GM12872 (cell line): ENCODE results near the gene CAPN5.
A peak's percentile ranks its signal among the peaks of the same experiment; 100 is the strongest.

Source experiments
- CTCF ChIP-seq: IDR thresholded peaks from 3 replicates; pipeline ENCODE4 v1.5.1; 2011; ENCODE audit warnings: low read depth, mild to moderate bottlenecking, low read length, moderate library complexity; ENCODE audit not compliant: insufficient read depth

Gene CAPN5

GRCh38 chr11:77101043-77101537 is 34.3 kb downstream of the CAPN5 start:
- peak; percentile 71 for TF ChIP-seq CTCF

GRCh38 chr11:77102246-77103210 is 35.8 kb downstream of the CAPN5 start, which contains the start of gene OMP:
TSS of gene OMP (plus strand) at chr11:77102840. CDS start at chr11:77102840, 0 bp downstream.
- TF ChIP-seq CTCF: no peak

- no peak for TF ChIP-seq CTCF
These were observed 36.5 kb downstream of the CAPN5 start for GRCh38 chr11:77103319-77103718.

DNA sequence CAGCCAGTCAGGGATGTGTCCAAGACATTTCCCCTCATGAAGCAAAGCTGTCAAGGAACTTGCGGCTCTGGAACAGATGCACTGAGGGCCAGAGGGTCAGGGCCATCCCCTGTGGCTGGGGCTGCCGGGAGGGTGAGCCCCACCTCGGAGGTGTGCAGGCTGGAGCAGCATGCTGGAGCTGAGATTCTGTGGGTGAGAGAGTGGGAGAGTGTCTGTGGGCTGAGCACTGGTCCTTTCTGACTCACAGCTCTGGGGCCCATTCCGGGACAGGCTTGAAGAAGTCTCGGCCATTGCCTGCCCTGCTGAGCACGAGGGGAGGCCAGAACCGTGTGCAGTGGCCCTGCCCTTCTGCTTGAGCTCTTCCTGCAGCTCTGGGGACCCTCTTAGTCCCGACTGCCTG is 38.0 kb downstream of the CAPN5 start:
- no peak for TF ChIP-seq CTCF

DNA sequence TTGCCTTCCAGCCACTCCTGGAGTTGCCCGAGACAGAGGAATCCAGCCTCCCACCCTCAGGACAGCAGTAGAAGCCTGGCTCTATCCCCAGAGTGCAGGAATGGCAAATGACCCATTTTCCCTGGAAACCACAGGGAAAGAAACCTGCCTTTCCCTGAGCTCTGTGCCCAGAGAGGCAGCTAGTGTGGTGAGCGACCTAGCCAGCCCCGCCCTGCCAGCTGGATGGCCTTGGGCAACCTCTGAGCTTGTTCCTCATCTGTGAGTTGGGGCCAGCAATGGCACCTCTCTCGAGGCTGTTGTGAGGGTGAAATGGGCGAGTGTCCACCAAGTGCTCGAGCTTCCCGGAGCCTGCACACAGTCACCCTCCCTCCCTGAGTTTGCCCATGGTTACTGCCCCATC is 39.5 kb downstream of the CAPN5 start:
- no peak for TF ChIP-seq CTCF

DNA sequence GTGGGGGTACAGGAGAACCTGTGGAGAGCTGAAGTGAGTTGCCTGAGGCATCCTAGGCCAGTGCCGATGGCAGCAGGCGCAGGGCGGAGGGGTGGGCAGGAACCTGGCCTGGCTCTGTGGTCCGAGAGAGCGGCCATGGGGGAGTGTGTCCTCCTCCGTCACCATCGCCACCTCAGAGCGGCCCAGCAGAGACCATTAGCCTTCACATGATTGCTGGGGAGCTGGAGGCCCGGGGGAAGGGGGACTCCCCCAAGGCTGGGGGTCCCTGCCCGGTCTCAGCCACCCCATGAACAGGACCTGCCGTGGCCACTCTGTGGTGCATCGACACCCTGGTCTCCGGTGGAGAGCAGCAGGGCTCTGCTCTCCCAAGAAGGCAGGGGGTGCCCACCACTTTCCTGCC is 40.0 kb downstream of the CAPN5 start:
- TF ChIP-seq CTCF: no peak

DNA sequence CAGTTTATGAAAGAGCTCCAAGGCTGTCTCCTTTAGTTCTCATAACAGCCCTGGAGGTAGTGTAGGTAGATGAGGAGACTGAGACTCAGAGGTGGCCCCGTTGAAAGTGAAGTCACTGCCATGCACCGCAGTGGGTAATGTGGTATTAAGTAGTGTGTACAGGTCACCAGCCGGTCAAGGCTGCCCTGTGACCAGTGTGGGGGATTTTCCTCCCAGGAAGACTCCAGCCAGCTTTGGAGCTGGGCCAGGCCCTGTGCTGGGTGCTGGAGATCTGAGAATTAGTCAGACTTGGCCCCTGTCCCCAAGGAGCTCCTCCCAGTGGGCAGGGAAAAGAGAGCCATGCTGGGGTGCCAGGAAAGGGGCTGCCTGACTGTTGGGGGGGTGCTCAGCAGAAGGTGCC is 41.2 kb downstream of the CAPN5 start:
- TF ChIP-seq CTCF: no peak
